ENCODE measurements around the gene AP4M1.

- TF ChIP-seq SUZ12 (IDR thresholded peaks at IDR 0.05) (no peak), TARDBP (IDR thresholded peaks at IDR 0.05) (no peak), SP1 (IDR thresholded peaks at IDR 0.05) (no peak), ARNT (IDR thresholded peaks at IDR 0.05) (no peak), FOXM1 (IDR thresholded peaks at IDR 0.05; ENCODE audit: borderline replicate concordance) (no peak), FOXK2 (IDR thresholded peaks at IDR 0.05) (no peak)
These were observed 6.4 kb downstream of the AP4M1 start for GRCh38 chr7:100107890-100108289.

Data from HEK293T (cell line).